Measurements from ENCODE around the gene GPR162.

DNA sequence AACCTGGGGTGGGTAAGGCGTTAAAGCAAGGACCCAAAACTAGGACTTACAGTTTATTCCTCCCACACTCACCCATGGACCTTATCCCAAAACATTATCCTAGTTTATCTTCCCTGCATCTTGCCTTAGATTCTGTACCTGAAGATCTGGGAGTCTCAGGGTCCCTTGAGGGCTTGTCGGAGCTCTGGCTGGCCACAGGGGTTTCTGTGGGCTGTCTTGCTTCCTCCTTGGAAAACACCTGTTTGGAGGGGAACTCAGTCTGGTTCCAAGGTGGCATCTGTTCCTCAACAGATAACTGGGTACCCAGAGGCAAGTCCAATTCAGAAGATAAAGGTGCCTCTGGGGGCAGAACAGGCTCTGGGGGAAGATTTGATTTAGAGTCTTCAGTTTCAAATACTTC lies 27.8 kb downstream of the GPR162 start:
- TF ChIP-seq, protein P1, sequence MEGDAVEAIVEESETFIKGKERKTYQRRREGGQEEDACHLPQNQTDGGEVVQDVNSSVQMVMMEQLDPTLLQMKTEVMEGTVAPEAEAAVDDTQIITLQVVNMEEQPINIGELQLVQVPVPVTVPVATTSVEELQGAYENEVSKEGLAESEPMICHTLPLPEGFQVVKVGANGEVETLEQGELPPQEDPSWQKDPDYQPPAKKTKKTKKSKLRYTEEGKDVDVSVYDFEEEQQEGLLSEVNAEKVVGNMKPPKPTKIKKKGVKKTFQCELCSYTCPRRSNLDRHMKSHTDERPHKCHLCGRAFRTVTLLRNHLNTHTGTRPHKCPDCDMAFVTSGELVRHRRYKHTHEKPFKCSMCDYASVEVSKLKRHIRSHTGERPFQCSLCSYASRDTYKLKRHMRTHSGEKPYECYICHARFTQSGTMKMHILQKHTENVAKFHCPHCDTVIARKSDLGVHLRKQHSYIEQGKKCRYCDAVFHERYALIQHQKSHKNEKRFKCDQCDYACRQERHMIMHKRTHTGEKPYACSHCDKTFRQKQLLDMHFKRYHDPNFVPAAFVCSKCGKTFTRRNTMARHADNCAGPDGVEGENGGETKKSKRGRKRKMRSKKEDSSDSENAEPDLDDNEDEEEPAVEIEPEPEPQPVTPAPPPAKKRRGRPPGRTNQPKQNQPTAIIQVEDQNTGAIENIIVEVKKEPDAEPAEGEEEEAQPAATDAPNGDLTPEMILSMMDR (conservative IDR thresholded peaks at IDR 0.05; ENCODE audit: low read depth, low read length), result no peak
- no peak for TF ChIP-seq EZH2phosphoT487 (IDR thresholded peaks at IDR 0.05; ENCODE audit: borderline replicate concordance, low read length)

Measured in PC-3 (cell line).